Progenitor cell of endocrine pancreas (in vitro differentiated cells): Measurements from ENCODE around the gene KY. TPM values are rescaled to one million over a fixed set of nuclear protein-coding genes. Genes with fewer than 3 reads are reported as not detected.

Experiments used
- DNase-seq: peaks from one replicate; pipeline ENCODE4 v3.0.0; 2021; ENCODE audit warnings: low spot score; ENCODE audit not compliant: unreplicated experiment
- H3K27ac Mint-ChIP-seq: 2 replicates; pipeline ENCODE4 v1.8.0; 2021; ENCODE audit warnings: mild to moderate bottlenecking, moderate library complexity, mixed read lengths
- H3K27me3 Mint-ChIP-seq: 2 replicates; pipeline ENCODE4 v1.8.0; 2021; ENCODE audit warnings: mixed read lengths
- H3K36me3 Mint-ChIP-seq: 2 replicates; pipeline ENCODE4 v1.8.0; 2022; ENCODE audit warnings: mixed read lengths; ENCODE audit not compliant: insufficient read depth
- H3K4me1 Mint-ChIP-seq: 2 replicates; pipeline ENCODE4 v1.8.0; 2021; ENCODE audit warnings: low read depth, mixed read lengths
- H3K4me3 Mint-ChIP-seq: 2 replicates; pipeline ENCODE4 v1.8.0; 2021; ENCODE audit warnings: low read depth, mild to moderate bottlenecking, moderate library complexity, mixed read lengths
- H3K9me3 Mint-ChIP-seq: 2 replicates; pipeline ENCODE4 v1.8.0; 2021; ENCODE audit warnings: low read depth, mixed read lengths
- CTCF ChIP-seq: fragments of 200-600 bp; sonication (generic); IDR thresholded peaks from one replicate; pipeline ENCODE4 v1.5.0; 2021; ENCODE audit warnings: antibody characterized with exemption, mild to moderate bottlenecking; ENCODE audit not compliant: unreplicated experiment
- total RNA-seq: library from RNA; stranded (reverse); gene quantifications from 2 replicates; pipeline ENCODE4 v1.2.1, GENCODE V29; 2021

The KY gene
- total RNA-seq, 1 donor from 2014 or later: not detected

GRCh38 chr3:134655706-134656105, 4.9 kb upstream of the KY start:
- no peaks in the 10 kb centered on the region for H3K36me3 Mint-ChIP-seq
- H3K27me3 Mint-ChIP-seq: peaks cover 68% of the 10 kb centered on the region
- DNase-seq: no peak
- no peak for TF ChIP-seq CTCF
- H3K4me3 Mint-ChIP-seq: no peak overlapping the region
- peaks cover 1% of the 10 kb centered on the region for H3K4me1 Mint-ChIP-seq
- H3K27ac Mint-ChIP-seq: no peak overlapping the region
- no peaks in the 10 kb centered on the region for H3K9me3 Mint-ChIP-seq

- TF ChIP-seq CTCF: no peak
- DNase-seq: no peak
- Mint-ChIP-seq H3K27ac (no peak overlapping the region), H3K9me3 (no peaks in the 10 kb centered on the region), H3K36me3 (no peaks in the 10 kb centered on the region), H3K4me3 (no peak overlapping the region), H3K27me3 (peaks cover 75% of the 10 kb centered on the region), H3K4me1 (peaks cover 1% of the 10 kb centered on the region)
Observed at GRCh38 chr3:134654031-134654430, 3.2 kb upstream of the KY start.

- DNase-seq: no peak
- Mint-ChIP-seq H3K27ac (no peak overlapping the region), H3K4me3 (no peak overlapping the region), H3K9me3 (no peaks in the 10 kb centered on the region), H3K27me3 (peaks cover 82% of the 10 kb centered on the region), H3K36me3 (no peaks in the 10 kb centered on the region), H3K4me1 (peaks cover 1% of the 10 kb centered on the region)
- no peak for TF ChIP-seq CTCF
Observed at GRCh38 chr3:134652886-134653630, 2.2 kb upstream of the KY start.

GRCh38 chr3:134652409-134652831, 1.6 kb upstream of the KY start:
- no peak for DNase-seq
- Mint-ChIP-seq H3K27me3 (peaks cover 88% of the 10 kb centered on the region), H3K4me1 (peaks cover 1% of the 10 kb centered on the region), H3K9me3 (no peaks in the 10 kb centered on the region), H3K36me3 (no peaks in the 10 kb centered on the region), H3K27ac (no peak overlapping the region), H3K4me3 (no peak overlapping the region)
- TF ChIP-seq CTCF: no peak

GRCh38 chr3:134651347-134652041, 672 bp upstream of the KY start:
- DNase-seq: no peak
- no peak overlapping the region for H3K27ac Mint-ChIP-seq

More at GRCh38 chr3:134651347-134652041, 672 bp upstream of the KY start:
- Mint-ChIP-seq H3K4me3 (peak overlapping the region; percentile 53), H3K27me3 (peaks cover 91% of the 10 kb centered on the region), H3K4me1 (peaks cover 1% of the 10 kb centered on the region), H3K9me3 (no peaks in the 10 kb centered on the region), H3K36me3 (no peaks in the 10 kb centered on the region)
- TF ChIP-seq CTCF: no peak
